Measurements from ENCODE around the gene APOBEC3A. TPM values are rescaled to one million over a fixed set of nuclear protein-coding genes. Genes with fewer than 3 reads are reported as not detected.
A peak's percentile ranks its signal among the peaks of the same experiment; 100 is the strongest.

Gene APOBEC3A
- total RNA-seq, 1 experiment from 2014 or later: not detected

DNA sequence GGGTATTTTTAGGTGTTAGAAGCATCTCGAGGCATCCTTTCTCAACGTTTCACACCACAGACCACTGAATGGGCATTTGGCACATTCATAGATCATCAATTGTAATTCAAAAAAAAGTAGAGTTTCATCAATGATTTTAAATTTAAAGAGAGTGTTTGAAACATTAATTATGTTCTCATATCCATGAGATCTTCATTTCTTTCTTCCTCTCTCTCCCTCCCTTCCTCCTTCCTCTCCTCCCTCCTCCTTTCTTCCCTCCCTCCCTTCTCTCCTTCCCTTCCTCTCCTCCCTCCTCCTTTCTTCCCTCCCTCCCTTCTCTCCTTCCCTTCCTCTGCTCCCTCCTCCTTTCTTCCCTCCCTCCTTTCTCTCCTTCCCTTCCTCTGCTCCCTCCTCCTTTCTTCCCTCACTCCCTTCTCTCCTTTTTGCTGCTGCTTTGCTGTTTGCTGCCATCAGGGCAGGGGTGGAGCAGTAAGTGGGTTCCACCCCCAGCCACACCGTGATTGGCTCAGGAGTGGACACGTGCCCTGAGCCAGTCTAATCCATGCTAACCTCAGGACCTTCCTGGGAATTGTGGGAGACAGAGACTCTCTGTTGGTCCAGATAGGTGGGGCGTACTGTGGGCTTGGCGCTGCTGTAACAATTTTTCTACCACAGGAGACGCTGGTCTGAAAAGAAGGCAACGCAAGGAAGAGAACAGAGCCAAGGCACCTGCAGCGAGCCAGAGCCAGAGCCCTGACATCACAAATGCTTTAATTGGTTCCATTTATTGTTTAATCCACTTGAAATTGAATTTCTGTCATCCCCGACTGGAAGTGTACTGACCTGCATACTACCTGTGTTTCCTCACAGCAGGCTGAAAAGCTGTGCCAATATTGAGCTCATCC is 33.7 kb upstream of the APOBEC3A start:
- peak; percentile 83 to 89 for DNase-seq
- POLR2A ChIA-PET (ENCODE audit: unreplicated experiment): interaction anchor here (0.6 to 0.9 kb wide), 5 partner anchors 40 to 981 kb away, joined by 3 to 5 read pairs (median 4); no protein-coding TSS in a partner anchor
- no peaks in the 10 kb centered on the region for H3K9me3 ChIP-seq (ENCODE audit: insufficient read depth, low read depth)
- TF ChIP-seq EZH2 (IDR thresholded peaks at IDR 0.05; ENCODE audit: low read depth): no peak
- TF ChIP-seq, protein P1, sequence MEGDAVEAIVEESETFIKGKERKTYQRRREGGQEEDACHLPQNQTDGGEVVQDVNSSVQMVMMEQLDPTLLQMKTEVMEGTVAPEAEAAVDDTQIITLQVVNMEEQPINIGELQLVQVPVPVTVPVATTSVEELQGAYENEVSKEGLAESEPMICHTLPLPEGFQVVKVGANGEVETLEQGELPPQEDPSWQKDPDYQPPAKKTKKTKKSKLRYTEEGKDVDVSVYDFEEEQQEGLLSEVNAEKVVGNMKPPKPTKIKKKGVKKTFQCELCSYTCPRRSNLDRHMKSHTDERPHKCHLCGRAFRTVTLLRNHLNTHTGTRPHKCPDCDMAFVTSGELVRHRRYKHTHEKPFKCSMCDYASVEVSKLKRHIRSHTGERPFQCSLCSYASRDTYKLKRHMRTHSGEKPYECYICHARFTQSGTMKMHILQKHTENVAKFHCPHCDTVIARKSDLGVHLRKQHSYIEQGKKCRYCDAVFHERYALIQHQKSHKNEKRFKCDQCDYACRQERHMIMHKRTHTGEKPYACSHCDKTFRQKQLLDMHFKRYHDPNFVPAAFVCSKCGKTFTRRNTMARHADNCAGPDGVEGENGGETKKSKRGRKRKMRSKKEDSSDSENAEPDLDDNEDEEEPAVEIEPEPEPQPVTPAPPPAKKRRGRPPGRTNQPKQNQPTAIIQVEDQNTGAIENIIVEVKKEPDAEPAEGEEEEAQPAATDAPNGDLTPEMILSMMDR (conservative IDR thresholded peaks at IDR 0.05): peak; percentile 50
- intact Hi-C loops (cut with micrococcal nuclease; ENCODE audit: unreplicated experiment): loop anchor here (1.0 to 5.0 kb wide), 3 partner anchors 40 to 156 kb away; no protein-coding TSS in a partner anchor
- H3K4me3 ChIP-seq: peak overlapping the region; percentile 51
- no TSS peak for BruUV-seq (replicated peaks)
- peaks cover 56% of the 10 kb centered on the region for H3F3A ChIP-seq (ENCODE audit: insufficient read depth, low read depth)
- no peaks in the 10 kb centered on the region for H3K27me3 ChIP-seq (ENCODE audit: insufficient read depth, low read depth)
- CTCF ChIA-PET: interaction anchor here (0.7 to 1.6 kb wide), 3 partner anchors 18 to 605 kb away, joined by 3 to 11 read pairs (median 8); partner anchors contain the start of gene CBX6
- H3K27ac ChIP-seq: peak overlapping the region; percentile 92
- H3K36me3 ChIP-seq (ENCODE audit: low read depth): no peaks in the 10 kb centered on the region
- peak overlapping the region; percentile 83 for H3K4me2 ChIP-seq
- H3K79me2 ChIP-seq (ENCODE audit: low read depth): no peaks in the 10 kb centered on the region
- peaks cover 58% of the 10 kb centered on the region for H3K4me1 ChIP-seq (replicated peaks; ENCODE audit: insufficient read depth)
- H4K20me1 ChIP-seq (ENCODE audit: insufficient read depth): no peaks in the 10 kb centered on the region
- H3K9me2 ChIP-seq (ENCODE audit: insufficient read depth): no peaks in the 10 kb centered on the region
- H2AFZ ChIP-seq: peak overlapping the region; percentile 49

DNA sequence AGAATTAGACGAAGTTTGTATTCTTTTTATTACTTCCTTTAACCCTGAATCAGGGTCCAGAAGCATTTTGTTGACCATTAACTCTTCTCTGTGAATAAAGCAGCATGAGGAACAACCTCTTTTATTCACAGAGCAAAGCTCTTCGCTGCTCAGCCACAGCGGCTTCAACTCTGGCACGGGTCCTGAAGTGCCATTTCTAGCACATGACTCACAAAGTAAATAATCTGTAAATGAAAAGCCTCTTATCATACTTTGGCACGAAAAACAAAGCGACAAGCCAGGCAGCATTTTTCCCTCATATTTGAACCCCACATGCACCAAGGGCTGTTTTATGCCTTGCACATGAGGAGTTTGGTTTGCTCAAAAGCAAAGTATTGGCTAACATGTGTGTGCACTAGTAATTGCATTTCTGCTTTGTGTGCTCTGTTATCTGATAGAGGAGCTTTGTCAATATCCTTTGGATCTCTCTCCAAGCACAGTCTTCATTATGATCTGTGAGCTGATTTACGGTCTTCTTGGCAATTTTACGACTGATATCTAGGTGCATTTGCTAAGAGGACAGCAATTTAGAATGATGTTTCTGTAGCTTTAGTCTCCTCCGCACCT is 33.0 kb upstream of the APOBEC3A start:
- peak overlapping the region; percentile 92 for H3K27ac ChIP-seq

More for the DNA sequence above, 33.0 kb upstream of the APOBEC3A start:
- H4K20me1 ChIP-seq (ENCODE audit: insufficient read depth): no peaks in the 10 kb centered on the region
- H3F3A ChIP-seq (ENCODE audit: insufficient read depth, low read depth): peaks cover 56% of the 10 kb centered on the region
- peak overlapping the region; percentile 83 for H3K4me2 ChIP-seq
- ChIA-PET POLR2A (ENCODE audit: unreplicated experiment) (interaction anchor here (0.6 to 0.9 kb wide), 5 partner anchors 41 to 980 kb away, joined by 3 to 5 read pairs (median 4); no protein-coding TSS in a partner anchor), CTCF (interaction anchor here (0.7 to 1.6 kb wide), 4 partner anchors 18 to 604 kb away, joined by 3 to 11 read pairs (median 6); partner anchors contain the start of gene CBX6)
- TF ChIP-seq, protein P1 (conservative IDR thresholded peaks at IDR 0.05): no peak
- no peak for TF ChIP-seq EZH2 (IDR thresholded peaks at IDR 0.05; ENCODE audit: low read depth)
- peak; percentile 87 to 99 for DNase-seq
- TSS peak; percentile 84 for BruUV-seq (replicated peaks)
- no peaks in the 10 kb centered on the region for H3K79me2 ChIP-seq (ENCODE audit: low read depth)
- intact Hi-C loops (cut with micrococcal nuclease; ENCODE audit: unreplicated experiment): loop anchor here (1.0 to 5.0 kb wide), 3 partner anchors 41 to 157 kb away; no protein-coding TSS in a partner anchor
- peak overlapping the region; percentile 49 for H2AFZ ChIP-seq
- H3K27me3 ChIP-seq (ENCODE audit: insufficient read depth, low read depth): no peaks in the 10 kb centered on the region
- H3K4me3 ChIP-seq: peak overlapping the region; percentile 51
- no peaks in the 10 kb centered on the region for H3K36me3 ChIP-seq (ENCODE audit: low read depth)
- H3K4me1 ChIP-seq (replicated peaks; ENCODE audit: insufficient read depth): peaks cover 58% of the 10 kb centered on the region
- no peaks in the 10 kb centered on the region for H3K9me2 ChIP-seq (ENCODE audit: insufficient read depth)
- H3K9me3 ChIP-seq (ENCODE audit: insufficient read depth, low read depth): no peaks in the 10 kb centered on the region

Data from PC-9 (cell line).